ENCODE data around the gene LCORL.
"Not testable (repeated sequence)": the region's sequence is repeated elsewhere in the genome, so short reads cannot be mapped to it uniquely, and the experiment has no call there.

LCORL gene

DNA sequence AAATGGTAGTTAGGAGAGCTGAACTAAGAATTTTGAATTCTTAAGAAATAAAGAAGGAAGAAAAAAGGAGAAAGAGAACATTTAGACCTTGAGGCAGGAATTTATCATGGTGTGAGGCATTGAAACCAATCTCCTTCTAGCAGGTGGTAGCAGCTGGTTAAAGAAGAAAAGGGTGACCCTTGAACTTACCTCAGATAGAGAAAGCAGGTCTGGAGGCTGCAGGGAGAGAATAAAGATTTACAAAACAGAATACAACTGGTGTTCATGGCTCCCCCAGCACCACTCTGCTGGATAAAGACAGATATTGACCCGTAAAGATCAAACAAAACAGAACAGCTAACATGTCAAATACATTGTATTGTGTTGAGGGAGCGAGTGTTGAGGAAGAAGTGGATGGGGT lies 154.7 kb downstream of the LCORL start:
- TF ChIP-seq, protein P1, sequence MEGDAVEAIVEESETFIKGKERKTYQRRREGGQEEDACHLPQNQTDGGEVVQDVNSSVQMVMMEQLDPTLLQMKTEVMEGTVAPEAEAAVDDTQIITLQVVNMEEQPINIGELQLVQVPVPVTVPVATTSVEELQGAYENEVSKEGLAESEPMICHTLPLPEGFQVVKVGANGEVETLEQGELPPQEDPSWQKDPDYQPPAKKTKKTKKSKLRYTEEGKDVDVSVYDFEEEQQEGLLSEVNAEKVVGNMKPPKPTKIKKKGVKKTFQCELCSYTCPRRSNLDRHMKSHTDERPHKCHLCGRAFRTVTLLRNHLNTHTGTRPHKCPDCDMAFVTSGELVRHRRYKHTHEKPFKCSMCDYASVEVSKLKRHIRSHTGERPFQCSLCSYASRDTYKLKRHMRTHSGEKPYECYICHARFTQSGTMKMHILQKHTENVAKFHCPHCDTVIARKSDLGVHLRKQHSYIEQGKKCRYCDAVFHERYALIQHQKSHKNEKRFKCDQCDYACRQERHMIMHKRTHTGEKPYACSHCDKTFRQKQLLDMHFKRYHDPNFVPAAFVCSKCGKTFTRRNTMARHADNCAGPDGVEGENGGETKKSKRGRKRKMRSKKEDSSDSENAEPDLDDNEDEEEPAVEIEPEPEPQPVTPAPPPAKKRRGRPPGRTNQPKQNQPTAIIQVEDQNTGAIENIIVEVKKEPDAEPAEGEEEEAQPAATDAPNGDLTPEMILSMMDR (IDR thresholded peaks at IDR 0.05; ENCODE audit: low read depth, low read length): no peak
- peaks cover 2% of the 10 kb centered on the region for H3K9me3 ChIP-seq (ENCODE audit: severe bottlenecking)
- H3K36me3 ChIP-seq: peaks cover 13% of the 10 kb centered on the region
- no peaks in the 10 kb centered on the region for H3K27me3 ChIP-seq (ENCODE audit: insufficient read depth, low read depth, severe bottlenecking)
- no peak overlapping the region for H3K4me3 ChIP-seq (ENCODE audit: low read depth, low read length)
- H3K27ac ChIP-seq: no peak overlapping the region
- DNase-seq: no peak

DNA sequence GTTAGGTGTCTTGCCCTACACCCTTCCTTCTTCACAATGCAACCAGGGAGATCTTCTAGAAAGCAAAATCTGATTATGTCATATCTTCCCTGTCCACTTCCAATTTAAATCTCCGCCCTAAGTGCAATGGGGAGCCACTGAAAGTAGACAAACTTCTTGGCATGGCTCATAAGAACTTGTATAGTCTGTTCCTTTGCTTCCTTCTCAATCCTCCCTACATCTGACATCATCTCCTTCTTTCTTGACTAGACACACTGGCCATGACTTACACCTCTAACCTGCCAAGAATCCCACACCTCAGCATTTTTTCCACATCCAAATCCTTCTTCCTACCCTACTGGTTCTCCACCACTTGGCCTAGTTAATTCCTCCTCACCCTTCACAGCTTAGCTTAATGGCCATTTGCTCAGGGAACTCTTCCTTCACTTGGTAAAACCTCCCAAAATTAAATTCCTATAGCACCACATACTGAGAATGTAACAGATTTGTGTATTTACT lies 155.6 kb downstream of the LCORL start:
- TF ChIP-seq, protein P1 (IDR thresholded peaks at IDR 0.05; ENCODE audit: low read depth, low read length): no peak
- peaks cover 2% of the 10 kb centered on the region for H3K9me3 ChIP-seq (ENCODE audit: severe bottlenecking)

DNA sequence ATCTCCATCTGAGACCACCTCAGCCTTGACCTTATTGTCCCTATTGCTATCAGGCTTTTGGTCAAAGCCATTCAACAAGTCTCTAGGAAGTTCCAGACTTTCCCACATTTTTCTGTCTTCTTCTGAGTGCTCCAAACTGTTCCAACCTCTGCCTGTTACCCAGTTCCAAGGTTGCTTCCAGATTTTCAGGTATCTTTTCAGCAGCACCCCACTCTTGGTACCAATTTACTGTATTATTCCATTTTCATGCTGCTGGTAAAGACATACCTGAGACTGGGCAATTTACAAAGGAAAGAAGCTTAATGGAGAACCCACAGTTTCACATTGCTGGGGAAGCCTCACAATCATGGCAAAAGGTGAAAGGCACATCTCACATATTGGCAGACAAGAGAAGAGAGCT lies 159.6 kb downstream of the LCORL start:
- peaks cover 13% of the 10 kb centered on the region for H3K36me3 ChIP-seq
- DNase-seq; H3K9me3 ChIP-seq (ENCODE audit: severe bottlenecking); H3K4me3 ChIP-seq (ENCODE audit: low read depth, low read length); H3K27me3 ChIP-seq (ENCODE audit: insufficient read depth, low read depth, severe bottlenecking); H3K27ac ChIP-seq: not testable (repeated sequence)

More for the DNA sequence above, 155.6 kb downstream of the LCORL start:
- Histone ChIP-seq H3K27me3 (ENCODE audit: insufficient read depth, low read depth, severe bottlenecking) (no peaks in the 10 kb centered on the region), H3K36me3 (peaks cover 13% of the 10 kb centered on the region), H3K4me3 (ENCODE audit: low read depth, low read length) (no peak overlapping the region), H3K27ac (no peak overlapping the region)
- DNase-seq: no peak

DNA sequence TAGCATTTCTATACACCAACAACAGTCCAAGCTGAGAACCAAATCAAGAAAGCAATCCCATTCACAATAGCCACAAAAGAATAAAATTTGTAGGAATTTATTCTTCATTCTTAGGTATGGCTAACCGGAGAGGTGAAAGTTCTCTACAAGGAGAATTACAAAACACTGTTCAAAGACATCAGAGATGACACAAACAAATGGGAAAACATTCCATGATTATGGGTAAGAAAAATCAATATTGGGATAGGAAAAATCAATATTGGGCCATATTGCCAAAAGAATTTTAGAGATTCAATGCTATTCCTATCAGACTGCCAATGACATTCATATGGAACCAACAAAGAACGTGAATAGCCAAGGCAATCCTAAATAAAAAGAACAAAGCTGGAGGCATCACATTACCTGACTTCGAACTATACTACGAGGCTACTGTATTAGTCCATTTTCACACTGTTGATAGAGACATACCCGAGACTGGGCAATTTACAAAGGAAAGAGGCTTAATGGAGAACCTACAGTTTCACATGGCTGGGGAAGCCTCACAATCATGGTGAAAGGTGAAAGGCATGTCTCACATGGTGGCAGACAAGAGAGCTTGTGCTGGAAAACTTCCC lies 161.7 kb downstream of the LCORL start:
- DNase-seq: no peak
- H3K27me3 ChIP-seq (ENCODE audit: insufficient read depth, low read depth, severe bottlenecking): no peaks in the 10 kb centered on the region
- no peak overlapping the region for H3K27ac ChIP-seq
- peaks cover 11% of the 10 kb centered on the region for H3K36me3 ChIP-seq
- peaks cover 2% of the 10 kb centered on the region for H3K9me3 ChIP-seq (ENCODE audit: severe bottlenecking)
- TF ChIP-seq, protein P1 (IDR thresholded peaks at IDR 0.05; ENCODE audit: low read depth, low read length): no peak
- no peak overlapping the region for H3K4me3 ChIP-seq (ENCODE audit: low read depth, low read length)

DNA sequence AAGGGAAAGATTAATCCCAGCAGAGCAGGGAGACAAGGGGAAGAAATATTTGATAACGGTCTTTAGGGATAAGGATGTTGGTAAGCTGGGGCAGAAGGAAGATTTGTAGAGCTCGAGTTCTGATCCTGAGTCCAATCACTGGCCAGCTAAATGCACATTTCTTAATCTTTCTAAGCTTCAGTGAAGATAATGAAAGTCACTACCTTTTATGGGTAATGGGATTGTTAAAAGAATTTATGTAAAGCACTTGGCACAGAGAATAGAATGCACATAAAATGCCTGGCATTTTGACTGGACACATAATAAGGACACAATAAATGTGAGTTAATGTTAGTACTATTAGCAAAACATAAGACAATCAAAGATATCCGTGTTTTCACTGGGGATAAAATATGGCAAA lies 167.5 kb downstream of the LCORL start:
- Histone ChIP-seq H3K36me3 (no peaks in the 10 kb centered on the region), H3K9me3 (ENCODE audit: severe bottlenecking) (peaks cover 5% of the 10 kb centered on the region), H3K27ac (no peak overlapping the region), H3K4me3 (ENCODE audit: low read depth, low read length) (no peak overlapping the region), H3K27me3 (ENCODE audit: insufficient read depth, low read depth, severe bottlenecking) (no peaks in the 10 kb centered on the region)
- DNase-seq: peak; percentile 32
- TF ChIP-seq, protein P1 (IDR thresholded peaks at IDR 0.05; ENCODE audit: low read depth, low read length): no peak

DNA sequence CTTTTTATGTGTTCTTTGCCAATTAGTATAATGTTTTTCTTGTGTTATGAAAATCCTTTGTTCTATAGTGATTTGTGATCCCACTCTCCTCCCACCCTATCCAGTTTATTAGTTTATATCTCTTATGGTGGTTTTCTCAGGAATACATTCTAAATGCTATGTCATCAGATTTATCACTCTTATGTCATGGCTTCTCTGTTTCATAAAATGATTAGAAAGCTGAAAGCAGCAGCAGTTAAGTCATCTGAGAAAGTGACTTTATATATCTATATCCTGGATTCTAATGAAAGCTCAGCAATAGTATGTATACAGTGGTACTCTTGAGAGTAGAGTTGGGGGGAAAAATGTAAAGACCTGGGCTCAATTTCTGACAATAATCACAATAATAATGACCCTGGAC lies 169.6 kb downstream of the LCORL start:
- Histone ChIP-seq H3K9me3 (ENCODE audit: severe bottlenecking) (peaks cover 14% of the 10 kb centered on the region), H3K36me3 (peaks cover 6% of the 10 kb centered on the region), H3K4me3 (ENCODE audit: low read depth, low read length) (no peak overlapping the region), H3K27ac (no peak overlapping the region), H3K27me3 (ENCODE audit: insufficient read depth, low read depth, severe bottlenecking) (no peaks in the 10 kb centered on the region)
- TF ChIP-seq, protein P1 (IDR thresholded peaks at IDR 0.05; ENCODE audit: low read depth, low read length): no peak
- no peak for DNase-seq

DNA sequence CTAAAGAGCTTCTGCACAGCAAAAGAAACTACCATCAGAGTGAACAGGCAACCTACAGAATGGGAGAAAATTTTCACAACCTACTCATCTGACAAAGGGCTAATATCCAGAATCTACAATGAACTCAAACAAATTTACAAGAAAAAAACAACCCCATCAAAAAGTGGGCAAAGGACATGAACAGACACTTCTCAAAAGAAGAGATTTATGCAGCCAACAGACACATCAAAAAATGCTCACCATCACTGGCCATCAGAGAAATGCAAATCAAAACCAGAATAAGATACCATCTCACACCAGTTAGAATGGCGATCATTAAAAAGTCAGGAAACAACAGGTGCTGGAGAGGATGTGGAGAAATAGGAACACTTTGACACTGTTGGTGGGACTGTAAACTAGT lies 171.3 kb downstream of the LCORL start:
- not testable (repeated sequence) for DNase-seq, H3K27ac ChIP-seq

More for the DNA sequence above, 171.3 kb downstream of the LCORL start:
- not testable (repeated sequence) for H3K27me3 ChIP-seq (ENCODE audit: insufficient read depth, low read depth, severe bottlenecking); H3K4me3 ChIP-seq (ENCODE audit: low read depth, low read length)
- peaks cover 18% of the 10 kb centered on the region for H3K36me3 ChIP-seq
- H3K9me3 ChIP-seq (ENCODE audit: severe bottlenecking): peaks cover 14% of the 10 kb centered on the region
